Measurements from ENCODE around the gene NFE2. TPM values are rescaled to one million over a fixed set of nuclear protein-coding genes. Genes with fewer than 3 reads are reported as not detected.
A peak's percentile ranks its signal among the peaks of the same experiment; 100 is the strongest.
"Not testable (repeated sequence)": the region's sequence is repeated elsewhere in the genome, so short reads cannot be mapped to it uniquely, and the experiment has no call there.

NFE2 gene
- total RNA-seq, 1 donor from 2014 or later: 0.82 TPM

DNA sequence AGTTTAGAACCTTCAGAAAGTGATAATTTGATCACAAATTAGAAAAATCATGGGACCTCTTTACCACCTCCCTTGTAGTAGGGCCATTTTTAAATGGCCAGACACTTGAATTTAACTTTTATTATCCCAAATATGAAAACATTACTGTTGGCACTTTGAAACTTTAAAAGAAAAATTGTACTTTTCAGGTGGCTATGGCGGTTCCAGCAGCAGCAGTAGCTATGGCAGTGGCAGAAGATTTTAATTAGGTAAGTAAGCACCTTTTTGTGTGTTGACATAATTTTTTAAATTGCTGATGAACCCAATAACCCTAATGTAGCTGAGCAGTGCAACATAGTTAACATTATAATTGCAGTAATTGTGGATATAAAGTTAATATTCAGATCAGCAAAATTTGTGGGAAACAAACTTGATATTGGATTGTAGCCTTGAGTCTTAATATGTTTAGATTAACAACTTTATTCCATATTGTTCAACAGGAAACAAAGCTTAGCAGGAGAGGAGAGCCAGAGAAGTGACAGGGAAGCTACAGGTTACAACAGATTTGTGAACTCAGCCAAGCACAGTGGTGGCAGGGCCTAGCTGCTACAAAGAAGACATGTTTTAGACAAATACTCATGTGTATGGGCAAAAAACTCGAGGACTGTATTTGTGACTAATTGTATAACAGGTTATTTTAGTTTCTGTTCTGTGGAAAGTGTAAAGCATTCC is 16.6 kb downstream of the NFE2 start:
- DNase-seq (ENCODE audit: low spot score in 2 of 2); FAIRE-seq: not testable (repeated sequence)

DNA sequence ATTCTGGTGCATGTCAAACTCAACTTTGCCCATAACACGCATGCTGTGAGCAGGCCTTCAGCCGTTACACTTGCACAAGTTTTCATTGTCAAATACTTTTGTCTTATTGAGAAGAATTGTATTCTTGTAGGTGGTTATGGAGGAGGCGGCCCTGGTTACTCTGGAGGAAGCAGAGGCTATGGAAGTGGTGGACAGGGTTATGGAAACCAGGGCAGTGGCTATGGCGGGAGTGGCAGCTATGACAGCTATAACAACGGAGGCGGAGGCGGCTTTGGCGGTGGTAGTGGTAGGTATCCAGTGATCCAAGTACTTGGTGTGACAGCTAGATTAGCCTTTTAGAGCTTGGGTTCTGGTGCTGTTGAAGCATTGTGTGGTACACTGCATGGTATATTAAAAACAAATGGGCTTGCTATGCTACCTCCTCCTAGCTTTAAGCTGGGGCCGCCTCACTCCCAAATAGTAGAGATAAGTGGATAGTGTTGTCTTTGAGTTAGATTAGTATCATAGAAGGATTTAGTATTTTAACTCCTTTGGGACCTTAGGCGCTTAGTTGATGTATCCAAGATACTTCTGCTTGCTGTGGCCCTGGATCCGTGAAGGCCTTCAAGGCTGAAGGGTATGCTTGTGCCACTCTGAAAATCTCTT is 17.7 kb downstream of the NFE2 start:
- no peak for FAIRE-seq
- DNase-seq (ENCODE audit: low spot score in 2 of 2): no peak

DNA sequence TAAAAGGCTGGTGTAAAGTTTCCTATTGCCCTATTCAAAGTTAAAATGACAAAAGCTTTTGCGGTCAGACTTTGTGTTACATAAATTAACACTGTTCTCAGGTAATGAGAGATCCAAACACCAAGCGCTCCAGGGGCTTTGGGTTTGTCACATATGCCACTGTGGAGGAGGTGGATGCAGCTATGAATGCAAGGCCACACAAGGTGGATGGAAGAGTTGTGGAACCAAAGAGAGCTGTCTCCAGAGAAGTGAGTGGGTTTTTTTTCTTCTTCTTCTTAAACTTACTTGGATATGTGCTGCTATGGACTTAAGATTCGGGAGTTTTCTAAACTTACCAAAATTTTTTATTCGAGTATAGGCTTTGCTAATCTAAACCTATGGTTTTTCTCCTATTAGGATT is 19.1 kb downstream of the NFE2 start:
- not testable (repeated sequence) for FAIRE-seq; DNase-seq (ENCODE audit: low spot score in 2 of 2)

DNA sequence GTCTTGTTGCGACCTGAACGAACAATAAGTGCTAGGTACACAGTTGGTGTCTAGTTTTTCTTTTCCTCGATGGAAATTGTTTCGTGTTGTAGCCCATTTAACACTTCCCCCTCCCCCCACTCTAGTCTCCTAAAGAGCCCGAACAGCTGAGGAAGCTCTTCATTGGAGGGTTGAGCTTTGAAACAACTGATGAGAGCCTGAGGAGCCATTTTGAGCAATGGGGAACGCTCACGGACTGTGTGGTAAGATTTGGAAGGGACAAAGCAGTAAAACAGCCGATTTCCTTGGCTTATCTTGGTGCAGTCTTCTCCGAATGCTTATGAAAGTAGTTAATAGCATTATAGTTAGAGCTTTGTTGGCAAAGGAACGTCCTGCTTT is 19.6 kb downstream of the NFE2 start:
- not testable (repeated sequence) for FAIRE-seq; DNase-seq (ENCODE audit: low spot score in 2 of 2)

DNA sequence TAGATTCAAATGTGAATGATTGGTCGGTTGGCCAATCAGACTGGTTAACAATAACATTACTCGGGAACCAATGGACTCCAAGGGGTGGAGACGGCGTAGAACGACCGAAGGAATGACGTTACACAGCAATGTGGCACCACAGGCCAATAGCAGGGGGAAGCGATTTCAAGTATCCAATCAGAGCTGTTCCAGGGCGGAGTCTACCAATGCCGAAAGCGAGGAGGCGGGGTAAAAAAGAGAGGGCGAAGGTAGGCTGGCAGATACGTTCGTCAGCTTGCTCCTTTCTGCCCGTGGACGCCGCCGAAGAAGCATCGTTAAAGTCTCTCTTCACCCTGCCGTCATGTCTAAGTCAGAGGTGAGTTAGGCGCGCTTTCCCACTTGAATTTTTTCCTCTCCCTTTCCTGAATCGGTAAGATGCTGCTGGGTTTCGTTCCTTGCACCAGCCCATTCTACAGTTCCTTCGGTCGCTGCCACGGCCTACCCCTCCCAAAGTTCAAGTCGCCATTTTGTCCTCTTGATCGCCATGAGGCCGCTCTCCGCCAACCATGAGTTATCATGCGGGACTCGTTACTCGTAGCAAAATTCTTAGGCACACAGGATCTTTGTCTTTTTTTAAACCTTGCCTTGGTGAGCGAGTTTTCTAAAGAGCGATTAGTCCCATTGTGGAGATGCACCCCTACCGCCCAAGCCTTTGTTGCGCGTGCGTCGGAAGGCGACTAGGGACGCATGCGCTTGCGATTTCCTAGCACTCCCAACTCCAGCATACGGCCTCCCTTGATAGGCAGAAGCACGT is 20.2 kb downstream of the NFE2 start, which contains the start of gene HNRNPA1:
Gene HNRNPA1 (plus strand): TSS at position 259 of the 793 bp plus-strand sequence. CDS start 82 bp downstream, at position 341.
- peak; percentile 82 to 85 for DNase-seq (ENCODE audit: low spot score in 2 of 2)
- peak; percentile 88 for FAIRE-seq

- DNase-seq (ENCODE audit: low spot score in 2 of 2) (peak; percentile 77 to 86), FAIRE-seq (no peak)
These were observed 21.0 kb downstream of the NFE2 start, which contains the start of gene CBX5 for GRCh38 chr12:54279632-54280467. Gene CBX5 (minus strand): TSS chr12:54280122. CDS start chr12:54257650, 22,472 bp downstream.

- FAIRE-seq (no peak), DNase-seq (ENCODE audit: low spot score in 2 of 2) (no peak)
These were observed 21.6 kb downstream of the NFE2 start for GRCh38 chr12:54279227-54279631.

DNA sequence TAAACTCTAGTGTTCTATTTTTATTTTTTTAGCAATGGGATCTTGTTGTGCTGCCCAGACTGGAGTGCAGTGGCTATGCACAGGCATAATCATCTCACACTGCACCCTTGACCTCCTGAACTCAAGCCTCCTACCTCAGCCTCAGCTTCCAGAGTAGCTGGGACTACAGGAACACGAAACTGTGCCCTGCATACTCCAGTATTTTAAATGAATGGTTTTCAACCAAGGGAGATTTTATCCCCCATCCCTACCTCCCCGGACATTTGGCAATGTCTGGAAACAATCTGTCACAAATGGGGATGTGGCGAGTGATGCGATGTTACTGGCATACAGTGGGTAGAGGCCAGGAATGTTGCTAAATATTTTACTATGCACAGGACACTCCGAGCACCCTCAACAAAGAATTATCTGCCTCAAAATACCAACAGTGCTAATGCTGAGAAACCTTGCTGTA is 23.0 kb downstream of the NFE2 start:
- FAIRE-seq (no peak), DNase-seq (ENCODE audit: low spot score in 2 of 2) (no peak)

DNA sequence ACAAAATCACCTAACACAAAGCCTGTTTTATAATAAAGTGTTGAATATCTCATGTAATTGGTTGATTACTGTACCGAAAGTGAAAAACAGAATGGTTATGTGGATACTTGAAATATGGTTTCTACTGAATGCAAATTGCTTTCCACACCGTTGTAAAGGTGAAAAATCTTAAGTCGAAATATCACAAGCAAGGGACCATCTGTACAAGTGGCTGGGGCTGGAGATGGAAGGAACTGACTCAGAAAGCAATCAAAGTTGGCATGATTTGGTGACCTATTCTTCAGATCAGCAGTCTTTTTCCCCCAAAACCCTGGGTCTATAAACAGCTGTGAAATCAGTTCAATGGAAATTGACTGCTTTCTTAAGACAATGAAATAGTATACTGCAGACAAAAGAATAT is 24.4 kb downstream of the NFE2 start:
- FAIRE-seq (no peak), DNase-seq (ENCODE audit: low spot score in 2 of 2) (no peak)

DNA sequence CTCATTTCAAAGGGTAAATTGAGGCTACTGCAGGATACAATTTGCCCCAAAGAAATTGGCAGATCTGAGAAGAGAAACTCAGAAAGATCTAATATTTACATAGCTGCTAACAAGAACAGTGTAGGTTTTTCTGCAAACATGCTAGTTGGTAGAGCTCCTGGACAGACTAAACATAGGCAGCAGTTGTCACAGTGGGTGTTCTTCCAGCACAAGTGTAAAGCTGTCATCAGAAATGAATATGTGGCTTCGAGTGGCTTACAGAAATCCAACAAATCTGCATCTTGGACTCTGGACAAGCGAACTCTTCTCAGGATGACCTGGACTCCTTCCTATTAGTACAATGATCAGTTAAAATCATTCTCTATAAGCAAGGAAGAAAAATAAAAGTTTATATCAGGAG is 26.8 kb downstream of the NFE2 start:
- DNase-seq (ENCODE audit: low spot score in 2 of 2) (no peak), FAIRE-seq (no peak)

GRCh38 chr12:54272214-54272613 is 28.6 kb downstream of the NFE2 start:
- FAIRE-seq: no peak
- no peak for DNase-seq (ENCODE audit: low spot score in 2 of 2)

GRCh38 chr12:54270345-54270744 is 30.5 kb downstream of the NFE2 start:
- FAIRE-seq: no peak
- no peak for DNase-seq (ENCODE audit: low spot score in 2 of 2)

DNA sequence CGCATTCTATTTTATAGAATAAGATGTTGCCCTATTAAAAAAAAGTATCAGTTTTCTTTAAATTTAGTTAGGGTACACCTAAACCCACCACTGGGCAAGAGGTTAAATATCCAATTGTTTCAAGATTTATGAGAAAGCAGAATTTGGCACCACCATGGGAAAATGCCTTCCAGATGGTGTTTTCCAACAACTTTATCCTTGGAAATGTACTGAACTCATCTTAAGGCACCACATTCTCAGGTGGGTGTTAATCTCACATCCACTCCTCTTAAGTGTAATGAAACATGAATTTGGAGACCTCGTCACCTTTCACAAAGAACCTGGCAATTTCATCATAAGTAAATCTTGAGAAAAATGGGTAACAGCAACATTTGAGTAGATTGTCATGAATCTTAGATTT is 34.0 kb downstream of the NFE2 start:
- no peak for DNase-seq (ENCODE audit: low spot score in 2 of 2)
- no peak for FAIRE-seq

DNA sequence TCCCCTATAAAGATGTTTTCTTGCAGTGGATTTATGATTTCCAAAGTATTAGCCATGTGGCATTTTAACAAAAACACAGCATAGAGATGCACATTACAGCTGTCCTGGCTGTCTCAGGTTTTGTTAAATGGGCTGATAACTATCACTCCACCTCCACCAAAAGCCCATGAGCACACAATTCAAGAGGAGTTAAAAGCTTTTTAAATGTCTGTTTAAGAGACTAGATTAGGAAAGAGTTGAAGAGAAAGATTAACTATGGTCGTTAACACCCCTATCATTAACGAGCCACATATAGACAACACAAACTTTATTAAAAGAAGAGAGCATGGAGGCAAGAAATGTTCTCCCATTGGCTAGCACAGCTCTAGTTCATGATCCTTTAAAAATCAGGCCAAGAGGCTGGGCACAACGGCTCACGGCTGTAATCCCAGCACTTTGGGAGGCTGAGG is 35.4 kb downstream of the NFE2 start:
- DNase-seq (ENCODE audit: low spot score in 2 of 2): no peak
- FAIRE-seq: no peak

DNA sequence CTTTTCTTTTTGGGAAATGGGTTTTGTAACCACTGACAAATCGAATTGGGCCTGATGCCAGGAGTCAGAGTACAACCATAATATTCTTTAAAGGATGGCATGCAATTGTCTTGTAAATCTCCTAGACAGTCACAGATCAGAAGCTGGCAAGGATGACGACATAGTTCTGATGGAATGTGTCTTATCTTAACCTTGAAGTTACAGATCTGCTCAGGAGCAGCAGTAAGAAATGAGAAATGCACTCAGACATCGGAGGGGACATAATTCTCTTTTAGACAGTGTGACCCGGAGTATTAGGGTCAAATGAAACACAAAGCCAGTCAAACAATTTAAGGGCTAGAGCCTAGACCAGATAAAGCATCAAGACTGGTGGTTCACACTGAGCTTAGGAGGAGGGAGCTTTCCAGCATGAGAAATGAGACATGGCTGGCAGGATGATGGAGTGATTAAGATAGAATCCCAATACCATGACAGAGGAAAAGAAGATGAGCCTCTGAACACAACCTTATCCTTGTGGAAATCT is 38.4 kb downstream of the NFE2 start:
- DNase-seq (ENCODE audit: low spot score in 2 of 2) (no peak), FAIRE-seq (no peak)

DNA sequence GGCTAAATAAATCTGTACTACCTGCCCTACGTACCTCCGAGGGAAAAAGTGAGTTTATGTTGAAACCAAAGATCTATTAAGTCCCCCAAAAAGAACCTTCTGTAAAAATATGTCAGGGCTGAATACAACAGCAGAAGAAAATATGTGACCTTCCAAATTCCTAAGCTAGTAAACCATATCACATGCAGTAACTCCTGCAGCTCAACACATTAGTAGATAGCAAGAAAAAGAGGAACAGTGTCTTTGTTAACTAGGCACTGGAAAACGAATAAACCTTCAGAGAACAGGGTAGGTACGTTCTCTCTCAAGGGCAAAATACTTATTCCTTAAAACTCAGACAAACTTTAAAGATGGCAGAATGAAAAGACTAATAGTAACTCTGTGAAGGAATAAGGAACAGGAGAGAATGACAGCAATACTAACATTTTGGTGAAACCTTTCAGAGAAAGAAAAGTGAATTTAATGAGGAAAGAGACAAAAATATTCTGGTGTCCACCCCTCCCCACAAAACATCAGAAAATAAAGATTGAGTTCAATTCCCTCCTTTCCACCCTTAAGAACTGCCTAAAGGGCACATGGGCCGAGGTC is 38.9 kb downstream of the NFE2 start:
- DNase-seq (ENCODE audit: low spot score in 2 of 2) (no peak), FAIRE-seq (no peak)

DNA sequence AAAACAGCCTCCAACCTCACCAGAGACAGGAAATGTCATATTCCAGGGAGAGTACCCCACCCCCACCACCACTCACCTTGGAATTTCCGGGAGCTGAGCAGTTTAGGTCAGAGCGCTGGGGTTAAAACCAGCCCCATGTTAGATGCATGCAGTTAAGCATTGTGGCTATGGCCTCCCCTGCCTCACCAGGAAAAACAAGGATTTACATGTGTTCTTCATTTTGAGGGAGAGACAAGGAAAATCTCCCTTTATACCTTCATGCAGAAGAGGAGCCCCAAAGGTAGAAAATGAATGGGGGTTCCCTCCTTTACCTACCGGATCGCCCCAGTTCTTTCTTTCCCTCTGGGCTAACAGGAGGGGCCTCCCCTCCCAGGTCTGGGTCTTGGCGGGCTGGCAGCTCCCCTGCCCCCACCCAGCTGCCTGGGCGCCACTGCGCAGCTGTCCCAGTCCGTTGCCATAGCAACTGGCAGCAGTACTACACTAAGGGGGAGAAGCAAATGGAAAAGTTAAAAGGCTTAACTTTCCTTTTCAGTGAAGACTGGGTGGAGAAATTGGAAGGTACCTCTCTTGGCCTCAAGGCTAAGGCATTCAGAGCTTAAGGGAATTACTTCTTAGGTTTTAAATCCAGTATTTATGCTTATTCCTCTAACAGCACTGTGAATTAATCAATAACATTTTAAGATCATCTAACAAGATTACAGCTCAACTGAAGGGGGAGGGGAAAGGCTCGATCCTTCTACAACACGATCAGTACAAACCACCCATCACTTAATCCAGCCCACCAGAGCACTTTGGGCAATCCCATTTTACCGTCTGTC is 41.4 kb downstream of the NFE2 start:
- no peak for FAIRE-seq
- peak; percentile 70 to 80 for DNase-seq (ENCODE audit: low spot score in 2 of 2)

GRCh38 chr12:54258201-54258681 is 42.6 kb downstream of the NFE2 start:
- FAIRE-seq: no peak
- DNase-seq (ENCODE audit: low spot score in 2 of 2): no peak
